ENCODE measurements around the gene MYH11. TPM values are rescaled to one million over a fixed set of nuclear protein-coding genes. Genes with fewer than 3 reads are reported as not detected.
A peak's percentile ranks its signal among the peaks of the same experiment; 100 is the strongest.

Gene MYH11
- total and polyA plus RNA-seq, 2 experiments from 2014 or later = 1.6 to 5.9 TPM

- Mint-ChIP-seq H3K9me3 (0 out of 3 replicates have a peak, but pooled peaks cover 4% of the 10 kb centered on the region), H3K4me1 (peaks cover 14% of the 10 kb centered on the region), H3K27ac (no peak overlapping the region), H3K36me3 (ENCODE audit: low read depth) (no peaks in the 10 kb centered on the region; the same call in 2 of the 3 replicates), H3K4me3 (no peak overlapping the region), H3K27me3 (ENCODE audit: insufficient read depth, low read depth, poor library complexity) (peaks cover 4% of the 10 kb centered on the region)
- Histone ChIP-seq H3K36me3 (ENCODE audit: insufficient read depth) (no peaks in the 10 kb centered on the region), H2AFZ (no peak overlapping the region), H3K4me3 (no peak overlapping the region), H3K4me1 (ENCODE audit: insufficient read depth) (no peaks in the 10 kb centered on the region), H3K9me2 (ENCODE audit: insufficient read depth) (no peaks in the 10 kb centered on the region), H3K27ac (ENCODE audit: low read depth) (no peak overlapping the region), H3F3A (replicated peaks; ENCODE audit: low read depth) (no peaks in the 10 kb centered on the region), H3K4me2 (no peak overlapping the region), H4K20me1 (replicated peaks; ENCODE audit: insufficient read depth) (no peaks in the 10 kb centered on the region), H3K79me2 (replicated peaks; ENCODE audit: insufficient read depth) (no peaks in the 10 kb centered on the region), H3K27me3 (ENCODE audit: insufficient read depth) (no peaks in the 10 kb centered on the region)
- TF ChIP-seq NANOG (IDR thresholded peaks at IDR 0.05; ENCODE audit: borderline replicate concordance) = no peak
- no peak for TF ChIP-seq CREB1 (CRISPR knock-in tag; IDR thresholded peaks at IDR 0.05; ENCODE audit: low read depth)
- ATAC-seq (no peak), DNase-seq (ENCODE audit: low spot score) (no peak)
These were observed 141.6 kb downstream of the MYH11 start for GRCh38 chr16:15715221-15715620.

- peaks cover 4% of the 10 kb centered on the region for H3K27me3 Mint-ChIP-seq (ENCODE audit: insufficient read depth, low read depth, poor library complexity)
- DNase-seq (ENCODE audit: low spot score) (peak; percentile 24), ATAC-seq (peak; percentile 62)
- H3K9me3 Mint-ChIP-seq = 0 out of 3 replicates have a peak, but pooled peaks cover 4% of the 10 kb centered on the region
- TF ChIP-seq NANOG (IDR thresholded peaks at IDR 0.05; ENCODE audit: borderline replicate concordance) (no peak), ZNF462 (CRISPR knock-in tag; IDR thresholded peaks at IDR 0.05) (no peak), ZNF114 (CRISPR knock-in tag; IDR thresholded peaks at IDR 0.05) (no peak), CTCF (conservative IDR thresholded peaks at IDR 0.05; ENCODE audit: low read depth in 2 of 2) (no peak), CREB1 (CRISPR knock-in tag; IDR thresholded peaks at IDR 0.05; ENCODE audit: low read depth) (no peak), JUNB (IDR thresholded peaks at IDR 0.05; ENCODE audit: unreplicated experiment) (no peak), REST (IDR thresholded peaks at IDR 0.05; ENCODE audit: unreplicated experiment) (no peak)
- Histone ChIP-seq H3K4me2 (no peak overlapping the region), H3K79me2 (replicated peaks; ENCODE audit: insufficient read depth) (no peaks in the 10 kb centered on the region), H3K4me1 (ENCODE audit: insufficient read depth) (no peaks in the 10 kb centered on the region), H2AFZ (no peak overlapping the region), H3K36me3 (ENCODE audit: insufficient read depth) (no peaks in the 10 kb centered on the region), H3K27ac (ENCODE audit: low read depth) (no peak overlapping the region), H3K9me2 (ENCODE audit: insufficient read depth) (no peaks in the 10 kb centered on the region), H3K27me3 (ENCODE audit: insufficient read depth) (no peaks in the 10 kb centered on the region), H3F3A (replicated peaks; ENCODE audit: low read depth) (no peaks in the 10 kb centered on the region), H4K20me1 (replicated peaks; ENCODE audit: insufficient read depth) (no peaks in the 10 kb centered on the region), H3K4me3 (no peak overlapping the region)
- H3K27ac Mint-ChIP-seq = peak overlapping the region; percentile 38; the same call in 1 of the 2 replicates
- no peak overlapping the region for H3K4me3 Mint-ChIP-seq
- H3K4me1 Mint-ChIP-seq = peaks cover 14% of the 10 kb centered on the region
- no peaks in the 10 kb centered on the region; the same call in 2 of the 3 replicates for H3K36me3 Mint-ChIP-seq (ENCODE audit: low read depth)
These were observed 142.2 kb downstream of the MYH11 start for GRCh38 chr16:15714393-15715172.
